DOHH2 (cell line): ENCODE data around the gene NCOR2.

Experiments
- CTCF ChIP-seq: fragments of 200-600 bp; sonication (generic); IDR thresholded peaks from one replicate; pipeline ENCODE4 v1.5.1; 2014; ENCODE audit warnings: antibody characterized with exemption, mild to moderate bottlenecking, low read depth, low read length; ENCODE audit not compliant: poor library complexity, severe bottlenecking
- EZH2phosphoT487 ChIP-seq: fragments of 200-600 bp; sonication (generic); IDR thresholded peaks from 2 replicates; pipeline ENCODE4 v1.6.1; 2017; ENCODE audit warnings: borderline replicate concordance, mild to moderate bottlenecking, antibody characterized with exemption, low read length, moderate library complexity, mixed read lengths

- TF ChIP-seq CTCF (peak; percentile 24), EZH2phosphoT487 (no peak)
Observed at GRCh38 chr12:124566997-124567672, at the start of gene NCOR2.
